Measurements from ENCODE around the gene TMEM233. TPM values are rescaled to one million over a fixed set of nuclear protein-coding genes. Genes with fewer than 3 reads are reported as not detected.

Gene TMEM233
- total and polyA plus RNA-seq, 10 of the 15 experiments (the other 5 are each of a cell fraction or from before 2014, with no cell fraction given): not detected

DNA sequence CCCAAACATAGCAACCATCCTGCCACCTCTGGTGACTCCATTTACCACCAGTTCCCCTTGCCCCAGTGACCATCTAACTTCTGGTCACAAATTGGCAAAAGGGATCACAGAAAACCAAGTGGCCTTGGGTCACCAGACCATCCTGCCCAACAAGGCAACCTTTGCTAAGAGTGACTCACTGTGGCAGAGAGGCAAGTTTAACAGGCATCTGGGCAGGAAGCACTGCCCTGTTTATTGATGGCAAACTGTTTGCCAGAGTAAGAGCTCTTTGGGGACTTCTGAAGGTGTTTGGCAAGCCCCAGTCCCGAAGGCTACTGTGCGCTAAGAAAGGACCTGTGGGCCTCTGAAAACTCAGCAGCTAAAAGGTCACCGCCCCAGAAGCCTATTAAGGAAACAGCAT lies 28.2 kb upstream of the TMEM233 start:
- ChIA-PET CTCF (interaction anchor here (0.6 kb wide), 1 partner anchor 32 kb away, joined by 4 read pairs; no protein-coding TSS in a partner anchor), POLR2A (no interaction called here), RAD21 (ENCODE audit: unreplicated experiment) (no interaction called here), SMC1A (ENCODE audit: uncharacterized antibody, unreplicated experiment) (no interaction called here)
- Histone ChIP-seq H3K9ac (ENCODE audit: control insufficient read depth, insufficient read depth, low read length) (no peak overlapping the region), H3K27me3 (replicated peaks in 1 of 2; ENCODE audit: control insufficient read depth in 2 of 2, insufficient read depth in 2 of 2, low read length in 1 of 2) (no peaks in the 10 kb centered on the region), H3K4me2 (ENCODE audit: control insufficient read depth, insufficient read depth) (no peak overlapping the region), H3K36me3 (ENCODE audit: control insufficient read depth in 2 of 2, insufficient read depth in 2 of 2, low read length in 1 of 2) (no peaks in the 10 kb centered on the region), H4K20me1 (ENCODE audit: control insufficient read depth, insufficient read depth) (no peaks in the 10 kb centered on the region), H2AFZ (ENCODE audit: control insufficient read depth, low read depth, low read length) (no peak overlapping the region), H3K79me2 (ENCODE audit: control insufficient read depth, insufficient read depth, low read length) (no peaks in the 10 kb centered on the region), H3K9me3 (replicated peaks; ENCODE audit: control insufficient read depth, insufficient read depth, low read length) (no peaks in the 10 kb centered on the region), H3K4me3 (no peak overlapping the region), H3K4me1 (ENCODE audit: control insufficient read depth, insufficient read depth, low read length) (no peaks in the 10 kb centered on the region), H3K27ac (ENCODE audit: control insufficient read depth, insufficient read depth) (no peak overlapping the region)
- BruUV-seq (replicated peaks): no TSS peak
- intact Hi-C loops (cut with micrococcal nuclease; ENCODE audit: unreplicated experiment) (no loop called here), in situ Hi-C loops (cut with MboI) (no loop called here)
- TF ChIP-seq POU2F2 (IDR thresholded peaks at IDR 0.05; ENCODE audit: borderline replicate concordance, low read depth, low read length) (no peak), MYC (IDR thresholded peaks at IDR 0.05; ENCODE audit: insufficient read depth, insufficient read length, insufficient replicate concordance, low read length, severe bottlenecking) (no peak), FOXK2 (IDR thresholded peaks at IDR 0.05) (no peak), CBX5 (IDR thresholded peaks at IDR 0.05; ENCODE audit: low read depth) (no peak), NR2F1 (conservative IDR thresholded peaks at IDR 0.05) (no peak), CHD1 (IDR thresholded peaks at IDR 0.05; ENCODE audit: low read depth, low read length) (no peak), NR2C1 (IDR thresholded peaks at IDR 0.05) (no peak), SUZ12 (IDR thresholded peaks at IDR 0.05; ENCODE audit: unreplicated experiment) (no peak), MEF2B (IDR thresholded peaks at IDR 0.05; ENCODE audit: partially characterized antibody, poor library complexity, severe bottlenecking) (no peak), CBFB (IDR thresholded peaks at IDR 0.05; ENCODE audit: low read depth) (no peak)
- WGBS (ENCODE audit: insufficient coverage, insufficient replicate concordance, low lambda C conversion rate, missing lambda C conversion rate): 66% methylated on average over 3 of the region's 3 CpGs
- ATAC-seq: no peak
- no peak for DNase-seq (ENCODE audit: low read depth, low spot score)
- FAIRE-seq: no peak

DNA sequence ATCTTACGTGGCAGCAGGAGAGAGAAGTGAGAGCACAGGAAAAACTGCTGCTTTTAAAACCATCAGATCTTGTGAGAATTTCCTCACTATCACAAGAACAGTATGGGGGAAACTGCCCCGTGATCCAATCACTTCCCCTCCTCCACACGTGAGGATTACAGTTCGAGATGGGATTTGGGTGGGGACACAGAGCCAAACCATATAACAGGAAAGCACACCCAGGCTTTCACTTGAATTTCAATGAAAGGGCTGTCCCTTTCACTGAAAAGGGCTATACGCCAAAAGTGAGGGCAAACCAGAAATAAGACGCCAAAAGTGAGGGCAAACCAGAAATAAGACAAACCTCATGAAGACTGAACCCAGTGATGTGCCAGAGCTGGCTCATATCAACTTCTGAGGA lies 22.8 kb upstream of the TMEM233 start:
- Histone ChIP-seq H3K4me1 (ENCODE audit: control insufficient read depth, insufficient read depth, low read length) (no peaks in the 10 kb centered on the region), H3K4me2 (ENCODE audit: control insufficient read depth, insufficient read depth) (no peak overlapping the region), H3K27ac (ENCODE audit: control insufficient read depth, insufficient read depth) (no peak overlapping the region), H3K9ac (ENCODE audit: control insufficient read depth, insufficient read depth, low read length) (no peak overlapping the region), H3K9me3 (replicated peaks; ENCODE audit: control insufficient read depth, insufficient read depth, low read length) (no peaks in the 10 kb centered on the region), H3K79me2 (ENCODE audit: control insufficient read depth, insufficient read depth, low read length) (no peaks in the 10 kb centered on the region), H3K36me3 (ENCODE audit: control insufficient read depth in 2 of 2, insufficient read depth in 2 of 2, low read length in 1 of 2) (no peaks in the 10 kb centered on the region), H3K27me3 (replicated peaks in 1 of 2; ENCODE audit: control insufficient read depth in 2 of 2, insufficient read depth in 2 of 2, low read length in 1 of 2) (no peaks in the 10 kb centered on the region), H3K4me3 (no peak overlapping the region), H4K20me1 (ENCODE audit: control insufficient read depth, insufficient read depth) (no peaks in the 10 kb centered on the region), H2AFZ (ENCODE audit: control insufficient read depth, low read depth, low read length) (no peak overlapping the region)
- 28% methylated on average over 6 of the region's 6 CpGs for WGBS (ENCODE audit: insufficient coverage, insufficient replicate concordance, low lambda C conversion rate, missing lambda C conversion rate)
- ChIA-PET RAD21 (ENCODE audit: unreplicated experiment) (no interaction called here), POLR2A (no interaction called here), CTCF (interaction anchor here (1.8 kb wide), 1 partner anchor 25 kb away, joined by 9 read pairs; no protein-coding TSS in a partner anchor), SMC1A (ENCODE audit: uncharacterized antibody, unreplicated experiment) (no interaction called here)
- in situ Hi-C loops (cut with MboI): no loop called here
- intact Hi-C loops (cut with micrococcal nuclease; ENCODE audit: unreplicated experiment): no loop called here
- DNase-seq (ENCODE audit: low read depth, low spot score): no peak
- no peak for ATAC-seq
- no peak for FAIRE-seq
- no TSS peak for BruUV-seq (replicated peaks)
- TF ChIP-seq ATF7 (IDR thresholded peaks at IDR 0.05; ENCODE audit: low read depth): no peak
- no peak for TF ChIP-seq PAX8 (IDR thresholded peaks at IDR 0.05)
- TF ChIP-seq STAT3 (IDR thresholded peaks at IDR 0.05; ENCODE audit: low read depth, low read length): no peak
- TF ChIP-seq CBX3 (IDR thresholded peaks at IDR 0.05; ENCODE audit: borderline replicate concordance, low read depth): no peak
- TF ChIP-seq ZZZ3 (IDR thresholded peaks at IDR 0.05; ENCODE audit: control insufficient read depth, insufficient read length, low read depth): no peak
- no peak for TF ChIP-seq JUND (IDR thresholded peaks at IDR 0.05; ENCODE audit: low read depth, low read length)
- no peak for TF ChIP-seq RB1 (IDR thresholded peaks at IDR 0.05; ENCODE audit: borderline replicate concordance)
- no peak for TF ChIP-seq NBN (IDR thresholded peaks at IDR 0.05)
- TF ChIP-seq KAT2A (conservative IDR thresholded peaks at IDR 0.05; ENCODE audit: control insufficient read depth, low read depth, low read length): no peak
- no peak for TF ChIP-seq RAD51 (IDR thresholded peaks at IDR 0.05)
- no peak for TF ChIP-seq RBBP5 (conservative IDR thresholded peaks at IDR 0.05)

Measured in GM12878 (cell line).